Right lung (tissue), 5 donors: ENCODE measurements around the gene BMPR1A. TPM values are rescaled to one million over a fixed set of nuclear protein-coding genes. Genes with fewer than 3 reads are reported as not detected.
A peak's percentile ranks its signal among the peaks of the same experiment; 100 is the strongest.
"Not testable (repeated sequence)": the region's sequence is repeated elsewhere in the genome, so short reads cannot be mapped to it uniquely, and the experiment has no call there.

ENCODE experiments used
- DNase-seq, 2 donors: peaks; one replicate each; pipeline ENCODE4 v3.0.0-alpha.2; 2013
- polyA plus RNA-seq, 5 donors: library from polyadenylated mRNA; unstranded; fragments of 120-200 nt; gene quantifications; one replicate each; pipeline versions ENCODE4 v1.2.1 to v1.2.3, GENCODE V29; 2013; ENCODE audit warnings: inconsistent platforms in 1 of 5, low replicate concordance in 1 of 5; ENCODE audit not compliant: insufficient read length in 5 of 5, insufficient read depth in 1 of 5

BMPR1A gene
- polyA plus RNA-seq, 5 donors: 53.2 to 90.9 (median 75.3) TPM

- DNase-seq: no peak
Observed at GRCh38 chr10:86872757-86873156, 116.3 kb downstream of the BMPR1A start.

- no peak for DNase-seq
Observed at GRCh38 chr10:86876748-86877147, 120.3 kb downstream of the BMPR1A start.

- DNase-seq: no peak
Observed at GRCh38 chr10:86878983-86879713, 122.7 kb downstream of the BMPR1A start.

GRCh38 chr10:86880971-86881370 is 124.6 kb downstream of the BMPR1A start:
- no peak for DNase-seq

- no peak for DNase-seq
Observed at GRCh38 chr10:86888585-86889381, 132.4 kb downstream of the BMPR1A start.

- no peak for DNase-seq
Observed at GRCh38 chr10:86889997-86890396, 133.6 kb downstream of the BMPR1A start.

GRCh38 chr10:86898511-86898910 is 142.1 kb downstream of the BMPR1A start:
- DNase-seq: no peak

- no peak for DNase-seq
Observed at GRCh38 chr10:86899132-86899531, 142.7 kb downstream of the BMPR1A start.

- DNase-seq: peak; percentile 33 to 55
Observed at GRCh38 chr10:86899670-86900276, 143.4 kb downstream of the BMPR1A start.

- DNase-seq: peak; percentile 85 to 90
Observed at GRCh38 chr10:86900955-86901354, 144.5 kb downstream of the BMPR1A start.

GRCh38 chr10:86904600-86904999 is 148.2 kb downstream of the BMPR1A start:
- no peak for DNase-seq

- DNase-seq: no peak
Observed at GRCh38 chr10:86905429-86905828, 149.0 kb downstream of the BMPR1A start.

- DNase-seq: no peak
Observed at GRCh38 chr10:86914734-86915133, 158.3 kb downstream of the BMPR1A start.

GRCh38 chr10:86918022-86918471 is 161.6 kb downstream of the BMPR1A start:
- no peak for DNase-seq

GRCh38 chr10:86922553-86922961 is 166.1 kb downstream of the BMPR1A start:
- no peak for DNase-seq

GRCh38 chr10:86929468-86930380 is 173.3 kb downstream of the BMPR1A start:
- DNase-seq: no peak

- no peak for DNase-seq
Observed at GRCh38 chr10:86931872-86932271, 175.5 kb downstream of the BMPR1A start.

GRCh38 chr10:86932674-86933073 is 176.3 kb downstream of the BMPR1A start:
- no peak for DNase-seq

- DNase-seq: not testable (repeated sequence)
Observed at GRCh38 chr10:86934162-86934711, 177.8 kb downstream of the BMPR1A start.

GRCh38 chr10:86936661-86937501 is 180.5 kb downstream of the BMPR1A start:
- no peak for DNase-seq
